ENCODE data around the gene ABCB11. TPM values are rescaled to one million over a fixed set of nuclear protein-coding genes. Genes with fewer than 3 reads are reported as not detected.

ABCB11 gene
- total and polyA plus RNA-seq, 2 donors (not counting 1 experiment from before 2014, with no cell fraction given), result not detected

GRCh38 chr2:168895771-168896170, 135.4 kb downstream of the ABCB11 start:
- H4K20me1 ChIP-seq (ENCODE audit: control insufficient read depth, insufficient read depth, low read length, poor library complexity, severe bottlenecking), result no peaks in the 10 kb centered on the region
- peaks cover 13% of the 10 kb centered on the region for H3K27me3 Mint-ChIP-seq
- no peak overlapping the region for H3K4me2 ChIP-seq (replicated peaks; ENCODE audit: low read depth, low read length, poor library complexity, severe bottlenecking)
- peaks cover under 1% of the 10 kb centered on the region for H3K4me1 Mint-ChIP-seq
- H3K27ac ChIP-seq (ENCODE audit: low read length in 2 of 2), result no peak overlapping the region
- H3K27me3 ChIP-seq (replicated peaks in 1 of 4; ENCODE audit: control extremely low read depth in 1 of 4, control insufficient read depth in 3 of 4, insufficient read depth in 4 of 4, low read length in 3 of 4), result peaks cover 0 to 7% (median 0%) of the 10 kb centered on the region in 4 experiments
- no peaks in the 10 kb centered on the region for H3K79me2 ChIP-seq (ENCODE audit: control insufficient read depth, insufficient read depth, low read length)
- TF ChIP-seq EZH2 (IDR thresholded peaks at IDR 0.05; ENCODE audit: borderline replicate concordance, insufficient read depth, low read depth, low read length, poor library complexity, severe bottlenecking) (no peak), CTCF (IDR thresholded peaks at IDR 0.05) (no peak)
- ChIA-PET POLR2A (no interaction called here), CTCF (no interaction called here)
- no peak overlapping the region for H3K4me3 Mint-ChIP-seq
- peaks cover 0 to under 1% of the 10 kb centered on the region in 2 donors for H3K4me1 ChIP-seq (ENCODE audit: control insufficient read depth in 2 of 2, insufficient read depth in 2 of 2, low read length in 2 of 2)
- no peaks in the 10 kb centered on the region for H3K9me3 Mint-ChIP-seq (ENCODE audit: insufficient read depth)
- ATAC-seq (ENCODE audit: low read depth) (no peak), DNase-seq (no peak)
- H3K9ac ChIP-seq (ENCODE audit: low read length), result no peak overlapping the region
- H3K36me3 ChIP-seq (replicated peaks in 1 of 2; ENCODE audit: control extremely low read depth in 1 of 2, control insufficient read depth in 1 of 2, extremely low read depth in 1 of 2, insufficient read depth in 2 of 2, low read length in 1 of 2), result no peaks in the 10 kb centered on the region
- intact Hi-C loops (cut with micrococcal nuclease), result no loop called here
- H2AFZ ChIP-seq (ENCODE audit: insufficient read depth, low read depth, low read length, poor library complexity, severe bottlenecking), result no peak overlapping the region
- no peak overlapping the region for H3K4me3 ChIP-seq (ENCODE audit: control extremely low read depth in 1 of 5, extremely low read depth in 1 of 5, insufficient read depth in 1 of 5, low read depth in 2 of 5, low read length in 4 of 5)
- H3K27ac Mint-ChIP-seq, result no peak overlapping the region
- no peaks in the 10 kb centered on the region for H3K9me3 ChIP-seq (ENCODE audit: control extremely low read depth in 1 of 3, control insufficient read depth in 2 of 3, insufficient read depth in 1 of 3, low read length in 2 of 3)

- no peaks in the 10 kb centered on the region for H3K79me2 ChIP-seq (ENCODE audit: control insufficient read depth, insufficient read depth, low read length)
- H3K9ac ChIP-seq (ENCODE audit: low read length), result no peak overlapping the region
- Mint-ChIP-seq H3K27ac (no peak overlapping the region), H3K9me3 (ENCODE audit: insufficient read depth) (no peaks in the 10 kb centered on the region), H3K4me3 (no peak overlapping the region), H3K27me3 (peaks cover 17% of the 10 kb centered on the region), H3K4me1 (peaks cover 9% of the 10 kb centered on the region)
- H3K4me3 ChIP-seq (ENCODE audit: control extremely low read depth in 1 of 5, extremely low read depth in 1 of 5, insufficient read depth in 1 of 5, low read depth in 2 of 5, low read length in 4 of 5), result no peak overlapping the region
- H2AFZ ChIP-seq (ENCODE audit: insufficient read depth, low read depth, low read length, poor library complexity, severe bottlenecking), result no peak overlapping the region
- no peaks in the 10 kb centered on the region for H4K20me1 ChIP-seq (ENCODE audit: control insufficient read depth, insufficient read depth, low read length, poor library complexity, severe bottlenecking)
- ATAC-seq (ENCODE audit: low read depth), result no peak
- peaks cover 8 to 10% of the 10 kb centered on the region in 2 donors for H3K4me1 ChIP-seq (ENCODE audit: control insufficient read depth in 2 of 2, insufficient read depth in 2 of 2, low read length in 2 of 2)
- H3K27ac ChIP-seq (ENCODE audit: low read length in 2 of 2), result no peak overlapping the region
- no peak for DNase-seq
- TF ChIP-seq EZH2 (IDR thresholded peaks at IDR 0.05; ENCODE audit: borderline replicate concordance, insufficient read depth, low read depth, low read length, poor library complexity, severe bottlenecking) (no peak), CTCF (IDR thresholded peaks at IDR 0.05) (no peak)
- CTCF ChIA-PET, result no interaction called here
- peaks cover 0 to 7% (median 2%) of the 10 kb centered on the region in 4 experiments for H3K27me3 ChIP-seq (replicated peaks in 1 of 4; ENCODE audit: control extremely low read depth in 1 of 4, control insufficient read depth in 3 of 4, insufficient read depth in 4 of 4, low read length in 3 of 4)
- POLR2A ChIA-PET, result no interaction called here
- H3K9me3 ChIP-seq (ENCODE audit: control extremely low read depth in 1 of 3, control insufficient read depth in 2 of 3, insufficient read depth in 1 of 3, low read length in 2 of 3), result no peaks in the 10 kb centered on the region
- H3K36me3 ChIP-seq (replicated peaks in 1 of 2; ENCODE audit: control extremely low read depth in 1 of 2, control insufficient read depth in 1 of 2, extremely low read depth in 1 of 2, insufficient read depth in 2 of 2, low read length in 1 of 2), result no peaks in the 10 kb centered on the region
- no peak overlapping the region for H3K4me2 ChIP-seq (replicated peaks; ENCODE audit: low read depth, low read length, poor library complexity, severe bottlenecking)
- intact Hi-C loops (cut with micrococcal nuclease), result loop anchor here (5.0 kb wide), 1 partner anchor 437 kb away; the partner anchor contains the start of gene CERS6
Observed at GRCh38 chr2:168894720-168895119, 136.4 kb downstream of the ABCB11 start.
